HEK293T (cell line): ENCODE data around the gene KCNG2.

Experiments used
- ARNT ChIP-seq: fragments of 450-650 bp; IDR thresholded peaks from 2 replicates; pipeline ENCODE4 v1.6.1; 2017; ENCODE audit warnings: mild to moderate bottlenecking
- BHLHE40 ChIP-seq: fragments of 450-650 bp; IDR thresholded peaks from 2 replicates; pipeline ENCODE4 v1.6.1; 2016; ENCODE audit warnings: mild to moderate bottlenecking, moderate library complexity, borderline replicate concordance
- FOXK2 ChIP-seq: fragments of 450-650 bp; IDR thresholded peaks from 2 replicates; pipeline ENCODE4 v1.6.1; 2016; ENCODE audit warnings: mild to moderate bottlenecking
- FOXM1 ChIP-seq: fragments of 450-650 bp; IDR thresholded peaks from 2 replicates; pipeline ENCODE4 v1.6.1; 2017; ENCODE audit warnings: mild to moderate bottlenecking, borderline replicate concordance
- TARDBP ChIP-seq: fragments of 450-650 bp; IDR thresholded peaks from 2 replicates; pipeline ENCODE4 v1.6.1; 2016

- TF ChIP-seq FOXM1 (no peak), ARNT (no peak), FOXK2 (no peak), BHLHE40 (no peak), TARDBP (no peak)
These were observed 17.9 kb downstream of the KCNG2 start for GRCh38 chr18:79815657-79816056.
